Breast epithelium (tissue), 4 donors: ENCODE measurements around the gene ZC3H4. TPM values are rescaled to one million over a fixed set of nuclear protein-coding genes. Genes with fewer than 3 reads are reported as not detected.

Source experiments
- DNase-seq, 2 donors: peaks; one replicate each; pipeline ENCODE4 v3.0.0-alpha.2; 2019; ENCODE audit warnings: low spot score in 2 of 2
- H3K27ac ChIP-seq, 2 donors: fragments of 200-600 bp; sonication (generic) in 1 of 2; one replicate each; pipeline ENCODE4 v1.5.1; 2016 to 2019; ENCODE audit warnings: mild to moderate bottlenecking in 1 of 2
- H3K27me3 ChIP-seq, 2 donors: fragments of 200-600 bp; sonication (generic) in 1 of 2; one replicate each; pipeline versions ENCODE4 v1.5.1 to v1.6.0; 2017 to 2019; ENCODE audit warnings: control low read depth in 1 of 2, mild to moderate bottlenecking in 1 of 2
- H3K36me3 ChIP-seq: fragments of 200-600 bp; one replicate; pipeline ENCODE4 v1.5.1; 2019
- H3K4me1 ChIP-seq, 2 donors: fragments of 200-600 bp; sonication (generic); one replicate each; pipeline ENCODE4 v1.5.1; 2016 to 2019; ENCODE audit warnings: control low read depth in 1 of 2
- H3K4me3 ChIP-seq, 3 donors: fragments of 200-600 bp; sonication (generic); 1 replicate in 2 of 3; 2 replicates in 1 of 3; pipeline ENCODE4 v1.5.1; 2016 to 2019; ENCODE audit warnings: mild to moderate bottlenecking in 3 of 3, moderate library complexity in 2 of 3
- H3K9me3 ChIP-seq, 2 donors: fragments of 200-600 bp; sonication (generic) in 1 of 2; one replicate each; pipeline ENCODE4 v1.5.1; 2016 to 2019; ENCODE audit warnings: control low read depth in 1 of 2
- POLR2A ChIP-seq: fragments of 450-650 bp; IDR thresholded peaks from one replicate; pipeline ENCODE4 v1.6.1; 2016; ENCODE audit warnings: antibody characterized with exemption, mild to moderate bottlenecking, moderate library complexity
- POLR2AphosphoS5 ChIP-seq, 3 donors: sonication (generic); formaldehyde crosslinking; IDR thresholded peaks; one replicate each; pipeline ENCODE4 v1.6.1; 2017; ENCODE audit warnings: antibody characterized with exemption in 3 of 3
- intact Hi-C: fragments of 100-400 bp; cut with DNase I; formaldehyde crosslinking; loops from one replicate; pipeline ENCODE4 v1.15.1; 2023; ENCODE audit warnings: low total_unique reads
- total RNA-seq, 3 donors: library from RNA; depleted of rRNA; stranded (reverse); fragments of >200 nt; gene quantifications; one replicate each; pipeline ENCODE4 v1.1.0, GENCODE V29; 2016
- TF ChIP-seq, protein P1 (sequence below), 3 donors: fragments of 450-650 bp; IDR thresholded peaks; one replicate each; pipeline ENCODE4 v1.5.1; 2016 to 2017; ENCODE audit warnings: antibody characterized with exemption in 3 of 3, mild to moderate bottlenecking in 3 of 3, moderate library complexity in 3 of 3

Gene ZC3H4
- total RNA-seq, 3 donors from 2014 or later, result 17.7 to 23.4 (median 19.5) TPM

DNA sequence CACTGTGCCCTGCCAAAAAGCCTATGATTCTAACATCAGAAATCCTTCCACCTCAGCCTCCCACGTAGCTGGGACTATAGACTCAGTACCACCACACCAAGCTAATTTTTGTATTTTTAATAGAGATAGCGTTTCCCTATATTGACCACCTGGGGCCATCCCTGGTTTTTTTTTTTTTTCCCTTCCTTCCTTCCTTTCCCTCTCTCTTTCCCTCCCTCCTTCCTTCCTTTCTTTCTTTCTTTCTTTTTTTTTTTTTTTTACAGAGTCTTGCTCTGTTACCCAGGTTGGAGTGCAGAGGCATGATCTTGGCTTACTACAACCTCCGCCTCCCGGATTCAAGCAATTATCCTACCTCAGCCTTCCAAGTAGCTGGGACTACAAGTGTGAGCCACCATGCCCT, 16.0 kb upstream of the ZC3H4 start:
- Histone ChIP-seq H3K4me1 (peaks cover 0 to 3% of the 10 kb centered on the region in 2 donors), H3K9me3 (no peaks in the 10 kb centered on the region), H3K27me3 (no peaks in the 10 kb centered on the region), H3K27ac (no peak overlapping the region), H3K36me3 (no peaks in the 10 kb centered on the region), H3K4me3 (no peak overlapping the region)
- TF ChIP-seq, protein P1, sequence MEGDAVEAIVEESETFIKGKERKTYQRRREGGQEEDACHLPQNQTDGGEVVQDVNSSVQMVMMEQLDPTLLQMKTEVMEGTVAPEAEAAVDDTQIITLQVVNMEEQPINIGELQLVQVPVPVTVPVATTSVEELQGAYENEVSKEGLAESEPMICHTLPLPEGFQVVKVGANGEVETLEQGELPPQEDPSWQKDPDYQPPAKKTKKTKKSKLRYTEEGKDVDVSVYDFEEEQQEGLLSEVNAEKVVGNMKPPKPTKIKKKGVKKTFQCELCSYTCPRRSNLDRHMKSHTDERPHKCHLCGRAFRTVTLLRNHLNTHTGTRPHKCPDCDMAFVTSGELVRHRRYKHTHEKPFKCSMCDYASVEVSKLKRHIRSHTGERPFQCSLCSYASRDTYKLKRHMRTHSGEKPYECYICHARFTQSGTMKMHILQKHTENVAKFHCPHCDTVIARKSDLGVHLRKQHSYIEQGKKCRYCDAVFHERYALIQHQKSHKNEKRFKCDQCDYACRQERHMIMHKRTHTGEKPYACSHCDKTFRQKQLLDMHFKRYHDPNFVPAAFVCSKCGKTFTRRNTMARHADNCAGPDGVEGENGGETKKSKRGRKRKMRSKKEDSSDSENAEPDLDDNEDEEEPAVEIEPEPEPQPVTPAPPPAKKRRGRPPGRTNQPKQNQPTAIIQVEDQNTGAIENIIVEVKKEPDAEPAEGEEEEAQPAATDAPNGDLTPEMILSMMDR (IDR thresholded peaks at IDR 0.05), result no peak
- TF ChIP-seq POLR2AphosphoS5 (IDR thresholded peaks at IDR 0.05) (no peak), POLR2A (no peak)
- intact Hi-C loops, result no loop called here
- no peak for DNase-seq

DNA sequence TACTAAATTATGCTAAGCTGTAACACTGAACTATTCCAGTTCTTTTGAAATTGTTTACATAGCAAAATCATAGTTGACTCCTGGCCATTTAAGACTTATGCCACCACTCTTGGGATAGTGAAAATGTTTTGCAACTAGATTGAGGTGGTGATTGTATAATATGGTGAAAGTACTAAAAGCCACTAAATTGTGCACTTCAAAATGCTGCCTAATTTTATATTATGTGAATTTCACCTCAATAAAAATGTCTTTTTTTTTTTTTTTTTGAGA, 12.0 kb upstream of the ZC3H4 start:
- H3K4me1 ChIP-seq, result no peaks in the 10 kb centered on the region
- intact Hi-C loops, result no loop called here
- TF ChIP-seq, protein P1 (IDR thresholded peaks at IDR 0.05), result no peak
- TF ChIP-seq POLR2A (no peak), POLR2AphosphoS5 (IDR thresholded peaks at IDR 0.05) (no peak)
- H3K27me3 ChIP-seq, result no peaks in the 10 kb centered on the region
- H3K9me3 ChIP-seq, result no peaks in the 10 kb centered on the region
- H3K4me3 ChIP-seq, result no peak overlapping the region
- no peak overlapping the region for H3K27ac ChIP-seq
- no peaks in the 10 kb centered on the region for H3K36me3 ChIP-seq
- no peak for DNase-seq

DNA sequence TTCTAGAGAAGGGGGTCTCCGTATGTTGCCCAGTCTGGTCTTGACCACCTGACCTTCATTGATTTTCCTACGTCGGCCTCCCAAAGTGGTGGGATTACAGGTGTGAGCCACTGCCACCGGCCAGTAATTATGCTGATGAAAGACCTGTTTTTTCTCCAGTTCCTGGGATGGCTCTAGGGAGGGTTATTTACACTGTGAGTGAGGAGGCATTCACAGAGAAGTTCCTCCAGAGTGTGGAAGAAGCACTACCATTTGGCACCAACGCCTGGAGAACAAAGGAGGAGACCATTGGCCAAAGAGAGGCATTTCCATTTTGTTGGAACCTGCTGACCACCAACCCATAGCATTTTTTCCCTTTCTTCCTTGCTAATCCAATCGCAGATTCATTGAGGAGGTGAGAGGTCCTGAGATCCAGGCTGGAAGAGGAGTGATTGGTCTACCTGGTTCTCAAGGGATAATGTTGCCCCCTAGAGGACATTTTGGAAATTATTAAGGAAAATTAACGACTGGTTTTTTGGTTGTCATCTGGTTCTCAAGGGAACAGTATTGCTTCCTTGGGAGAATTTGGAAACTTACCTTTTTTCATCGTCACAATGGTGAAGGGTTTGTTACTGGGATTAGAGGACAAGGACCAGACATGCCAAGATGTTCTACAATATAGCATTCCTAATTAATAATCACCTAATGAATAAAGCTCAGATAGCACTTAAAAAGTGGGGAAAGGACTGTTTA, 11.5 kb upstream of the ZC3H4 start:
- Histone ChIP-seq H3K36me3 (no peaks in the 10 kb centered on the region), H3K27me3 (no peaks in the 10 kb centered on the region), H3K4me3 (no peak overlapping the region), H3K27ac (no peak overlapping the region), H3K9me3 (no peaks in the 10 kb centered on the region), H3K4me1 (no peaks in the 10 kb centered on the region)
- intact Hi-C loops, result no loop called here
- TF ChIP-seq, protein P1 (IDR thresholded peaks at IDR 0.05), result peak; percentile 87 to 93 (median 89)
- TF ChIP-seq POLR2A, result no peak
- TF ChIP-seq POLR2AphosphoS5 (IDR thresholded peaks at IDR 0.05), result peak in 1 of 3 donors; percentile 38
- no peak for DNase-seq

DNA sequence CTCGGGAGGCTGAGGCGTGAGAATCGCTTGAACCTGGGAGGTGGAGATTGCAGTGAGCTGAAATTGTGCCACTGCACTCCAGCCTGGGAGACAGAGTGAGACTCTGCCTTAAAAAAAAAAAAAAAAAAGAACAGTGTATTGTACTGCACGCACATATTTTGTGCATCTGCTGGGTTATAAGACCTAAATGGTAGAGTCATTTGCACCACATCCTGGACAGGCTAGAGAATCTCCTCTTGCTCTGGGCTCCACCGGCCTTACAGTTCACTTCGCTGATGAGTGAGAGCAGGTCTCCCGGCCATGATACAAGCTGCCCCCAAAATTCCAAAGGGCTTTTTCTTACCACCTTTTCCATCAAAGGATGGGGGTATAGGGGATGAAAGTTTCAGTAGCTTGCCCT, 9.8 kb upstream of the ZC3H4 start:
- Histone ChIP-seq H3K4me3 (no peak overlapping the region), H3K9me3 (no peaks in the 10 kb centered on the region), H3K36me3 (no peaks in the 10 kb centered on the region), H3K4me1 (no peaks in the 10 kb centered on the region), H3K27me3 (no peaks in the 10 kb centered on the region), H3K27ac (no peak overlapping the region)
- no peak for DNase-seq
- TF ChIP-seq POLR2AphosphoS5 (IDR thresholded peaks at IDR 0.05) (no peak), POLR2A (no peak)
- TF ChIP-seq, protein P1 (IDR thresholded peaks at IDR 0.05), result no peak
- intact Hi-C loops, result no loop called here

DNA sequence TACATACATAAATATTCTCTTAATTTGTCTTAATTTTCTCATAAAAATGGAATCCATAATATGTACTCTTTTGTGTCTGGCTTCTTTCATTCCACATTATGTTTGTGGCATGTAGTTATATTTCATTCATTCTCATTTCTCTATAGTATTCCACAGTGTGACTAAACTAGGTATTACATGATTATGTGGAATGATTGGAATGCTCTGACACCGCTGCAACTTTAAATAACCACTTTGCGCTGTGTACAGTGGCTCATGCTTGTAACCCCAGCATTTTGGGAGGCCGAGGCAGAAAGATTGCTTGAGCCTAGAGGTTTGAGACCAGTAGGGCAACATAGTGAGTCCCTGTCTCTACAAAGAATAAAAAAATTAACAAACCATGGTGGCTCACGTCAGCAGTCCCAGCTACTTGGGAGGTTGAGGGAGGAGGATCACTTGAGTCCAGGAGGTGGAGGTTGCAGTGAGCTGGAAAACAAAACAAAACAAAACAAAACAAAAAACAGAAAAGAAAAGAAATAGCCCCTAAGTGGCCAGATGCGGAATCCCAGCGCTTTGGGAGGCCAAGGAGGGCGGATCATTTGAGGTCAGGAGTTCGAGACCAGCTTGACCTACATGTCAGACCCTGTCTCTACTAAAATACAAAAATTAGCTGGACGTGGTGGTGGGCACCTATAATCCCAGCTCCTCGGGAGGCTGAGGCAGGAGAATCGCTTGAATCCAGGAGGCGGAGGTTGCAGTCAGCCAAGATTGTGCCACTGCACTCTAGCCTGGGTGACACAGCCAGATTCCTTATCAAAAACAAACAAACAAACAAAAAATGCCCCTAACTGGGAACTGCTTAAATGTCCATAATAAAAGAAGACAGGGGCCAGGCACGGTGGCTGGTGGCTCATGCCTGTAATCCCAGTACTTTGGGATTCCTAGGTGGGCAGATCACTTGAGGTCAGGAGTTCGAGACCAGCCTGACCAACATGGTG, 9.1 kb upstream of the ZC3H4 start:
- TF ChIP-seq POLR2A (no peak), POLR2AphosphoS5 (IDR thresholded peaks at IDR 0.05) (no peak)
- TF ChIP-seq, protein P1 (IDR thresholded peaks at IDR 0.05), result no peak
- H3K27me3 ChIP-seq, result no peaks in the 10 kb centered on the region
- H3K4me3 ChIP-seq, result no peak overlapping the region
- no peak for DNase-seq
- no peaks in the 10 kb centered on the region for H3K36me3 ChIP-seq
- no peaks in the 10 kb centered on the region for H3K4me1 ChIP-seq
- H3K9me3 ChIP-seq, result no peaks in the 10 kb centered on the region
- intact Hi-C loops, result no loop called here
- H3K27ac ChIP-seq, result no peak overlapping the region
